ENCODE measurements around the gene GLYAT.

DNA sequence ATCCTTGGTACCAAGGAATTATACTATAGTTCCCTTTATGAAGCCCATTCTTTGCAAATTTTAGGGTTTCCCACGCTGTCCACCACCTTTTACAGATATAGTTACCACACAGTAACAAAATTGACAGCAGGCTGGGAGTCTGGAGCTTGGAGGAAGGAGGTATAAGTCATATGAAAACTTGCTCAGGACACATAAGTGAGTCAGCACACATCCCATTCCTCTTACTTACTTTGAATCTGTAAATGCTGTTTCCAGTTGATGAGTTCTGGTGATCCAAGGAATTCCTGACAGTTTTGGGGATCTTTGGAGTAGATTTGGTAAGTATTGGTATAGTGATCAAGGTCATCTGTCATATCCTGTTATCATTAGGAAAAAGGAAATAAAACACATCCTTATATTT lies 19.2 kb downstream of the GLYAT start:
- no peak for TF ChIP-seq EP300 (IDR thresholded peaks at IDR 0.05)
- TF ChIP-seq, protein P1, sequence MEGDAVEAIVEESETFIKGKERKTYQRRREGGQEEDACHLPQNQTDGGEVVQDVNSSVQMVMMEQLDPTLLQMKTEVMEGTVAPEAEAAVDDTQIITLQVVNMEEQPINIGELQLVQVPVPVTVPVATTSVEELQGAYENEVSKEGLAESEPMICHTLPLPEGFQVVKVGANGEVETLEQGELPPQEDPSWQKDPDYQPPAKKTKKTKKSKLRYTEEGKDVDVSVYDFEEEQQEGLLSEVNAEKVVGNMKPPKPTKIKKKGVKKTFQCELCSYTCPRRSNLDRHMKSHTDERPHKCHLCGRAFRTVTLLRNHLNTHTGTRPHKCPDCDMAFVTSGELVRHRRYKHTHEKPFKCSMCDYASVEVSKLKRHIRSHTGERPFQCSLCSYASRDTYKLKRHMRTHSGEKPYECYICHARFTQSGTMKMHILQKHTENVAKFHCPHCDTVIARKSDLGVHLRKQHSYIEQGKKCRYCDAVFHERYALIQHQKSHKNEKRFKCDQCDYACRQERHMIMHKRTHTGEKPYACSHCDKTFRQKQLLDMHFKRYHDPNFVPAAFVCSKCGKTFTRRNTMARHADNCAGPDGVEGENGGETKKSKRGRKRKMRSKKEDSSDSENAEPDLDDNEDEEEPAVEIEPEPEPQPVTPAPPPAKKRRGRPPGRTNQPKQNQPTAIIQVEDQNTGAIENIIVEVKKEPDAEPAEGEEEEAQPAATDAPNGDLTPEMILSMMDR (IDR thresholded peaks at IDR 0.05), result no peak
- TF ChIP-seq POLR2A (IDR thresholded peaks at IDR 0.05), result no peak

Data from gastroesophageal sphincter (tissue), 3 donors.